GM12891 (cell line): Measurements from ENCODE around the gene KCNQ2.

Experiments
- POLR2A ChIP-seq: IDR thresholded peaks from 2 replicates; pipeline ENCODE4 v1.6.1; 2011; ENCODE audit warnings: low read depth, low read length, control low read depth
- POLR2AphosphoS5 ChIP-seq: IDR thresholded peaks from 2 replicates; pipeline ENCODE4 v1.6.1; 2011; ENCODE audit warnings: low read depth, low read length, control low read depth
- POU2F2 ChIP-seq: IDR thresholded peaks from 2 replicates; pipeline ENCODE4 v1.6.1; 2011; ENCODE audit warnings: low read depth, mild to moderate bottlenecking, control low read depth, low read length, moderate library complexity
- SPI1 ChIP-seq: IDR thresholded peaks from 2 replicates; pipeline ENCODE4 v1.6.1; 2011; ENCODE audit warnings: low read depth, low read length, control low read depth
- TAF1 ChIP-seq: IDR thresholded peaks from 2 replicates; pipeline ENCODE4 v1.6.1; 2011; ENCODE audit warnings: low read depth, low read length, control low read depth

DNA sequence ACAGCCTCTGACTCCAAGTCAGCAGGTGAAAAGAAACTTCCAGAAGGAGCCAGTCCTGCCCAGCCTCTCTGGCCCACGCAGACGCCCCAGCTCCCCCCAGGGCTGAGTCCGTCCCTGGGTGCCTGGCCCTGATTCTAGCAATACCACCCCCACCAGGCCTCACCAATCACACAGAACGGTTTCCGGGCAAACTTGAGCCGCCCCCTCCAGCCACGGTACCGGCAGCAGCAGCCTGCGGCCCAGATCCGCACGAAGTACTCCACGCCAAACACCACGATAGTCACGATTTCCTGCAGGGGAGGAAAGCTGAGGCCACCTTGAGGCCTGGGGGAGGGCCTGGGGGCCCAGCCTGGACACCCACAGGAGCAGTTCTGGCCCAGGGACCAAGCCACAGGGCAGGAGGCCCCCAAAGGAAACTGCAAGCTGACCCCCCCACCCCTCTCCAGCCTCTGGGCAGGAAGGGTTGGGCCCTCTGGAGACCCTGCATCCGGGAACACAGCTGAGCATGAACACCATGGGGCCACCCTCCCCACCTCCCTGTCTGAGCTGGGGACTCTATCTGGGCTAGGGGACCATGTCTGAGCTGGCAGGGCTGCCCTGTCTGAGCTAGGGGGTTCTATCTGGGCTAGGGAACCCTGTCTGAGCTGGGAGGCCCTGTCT is 27.2 kb downstream of the KCNQ2 start:
- TF ChIP-seq POLR2A (no peak), POLR2AphosphoS5 (no peak), POU2F2 (no peak), SPI1 (no peak), TAF1 (no peak)
